ENCODE measurements around the gene LPGAT1.

Gene LPGAT1

DNA sequence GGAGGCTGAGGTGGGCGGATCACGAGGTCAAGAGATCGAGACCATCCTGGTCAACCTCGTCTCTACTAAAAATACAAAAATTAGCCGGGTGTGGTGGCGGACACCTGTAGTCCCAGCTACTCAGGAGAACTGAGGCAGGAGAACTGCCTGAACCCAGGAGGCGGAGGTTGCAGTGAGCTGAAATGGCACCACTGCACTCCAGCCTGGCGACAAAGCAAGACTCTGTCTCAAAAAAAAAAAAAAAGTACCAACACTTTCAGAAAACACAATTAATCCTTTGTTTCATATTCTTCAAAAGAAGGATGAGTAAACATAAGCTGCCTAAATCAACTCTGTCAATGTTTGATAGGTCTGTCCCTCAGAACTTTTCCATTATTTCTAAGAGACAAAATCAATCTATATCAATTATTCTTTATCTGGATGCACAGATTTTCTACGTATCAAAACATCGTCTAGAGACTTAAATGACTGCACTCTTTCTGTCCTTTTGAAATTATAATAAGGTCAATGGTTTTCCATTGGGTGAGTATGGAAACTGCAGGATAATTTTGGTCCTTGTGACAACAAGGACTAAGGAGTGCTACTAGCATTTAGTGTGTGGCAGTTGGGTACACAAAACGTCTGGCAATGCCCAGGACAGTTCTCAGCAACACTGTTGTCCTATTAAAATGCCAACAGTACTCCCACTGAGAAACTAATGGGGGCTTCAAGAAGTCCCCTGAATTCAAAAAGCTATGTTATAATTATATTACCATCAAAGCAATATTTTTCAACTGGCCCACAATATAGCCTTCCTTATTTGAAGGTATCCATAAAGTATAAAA is 40.7 kb downstream of the LPGAT1 start:
- TF ChIP-seq, protein P1, sequence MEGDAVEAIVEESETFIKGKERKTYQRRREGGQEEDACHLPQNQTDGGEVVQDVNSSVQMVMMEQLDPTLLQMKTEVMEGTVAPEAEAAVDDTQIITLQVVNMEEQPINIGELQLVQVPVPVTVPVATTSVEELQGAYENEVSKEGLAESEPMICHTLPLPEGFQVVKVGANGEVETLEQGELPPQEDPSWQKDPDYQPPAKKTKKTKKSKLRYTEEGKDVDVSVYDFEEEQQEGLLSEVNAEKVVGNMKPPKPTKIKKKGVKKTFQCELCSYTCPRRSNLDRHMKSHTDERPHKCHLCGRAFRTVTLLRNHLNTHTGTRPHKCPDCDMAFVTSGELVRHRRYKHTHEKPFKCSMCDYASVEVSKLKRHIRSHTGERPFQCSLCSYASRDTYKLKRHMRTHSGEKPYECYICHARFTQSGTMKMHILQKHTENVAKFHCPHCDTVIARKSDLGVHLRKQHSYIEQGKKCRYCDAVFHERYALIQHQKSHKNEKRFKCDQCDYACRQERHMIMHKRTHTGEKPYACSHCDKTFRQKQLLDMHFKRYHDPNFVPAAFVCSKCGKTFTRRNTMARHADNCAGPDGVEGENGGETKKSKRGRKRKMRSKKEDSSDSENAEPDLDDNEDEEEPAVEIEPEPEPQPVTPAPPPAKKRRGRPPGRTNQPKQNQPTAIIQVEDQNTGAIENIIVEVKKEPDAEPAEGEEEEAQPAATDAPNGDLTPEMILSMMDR (conservative IDR thresholded peaks at IDR 0.05; ENCODE audit: low read depth, low read length) = no peak
- no peak for DNase-seq (ENCODE audit: low read depth)
- no peak overlapping the region for H3K4me3 ChIP-seq (ENCODE audit: low read length)

DNA sequence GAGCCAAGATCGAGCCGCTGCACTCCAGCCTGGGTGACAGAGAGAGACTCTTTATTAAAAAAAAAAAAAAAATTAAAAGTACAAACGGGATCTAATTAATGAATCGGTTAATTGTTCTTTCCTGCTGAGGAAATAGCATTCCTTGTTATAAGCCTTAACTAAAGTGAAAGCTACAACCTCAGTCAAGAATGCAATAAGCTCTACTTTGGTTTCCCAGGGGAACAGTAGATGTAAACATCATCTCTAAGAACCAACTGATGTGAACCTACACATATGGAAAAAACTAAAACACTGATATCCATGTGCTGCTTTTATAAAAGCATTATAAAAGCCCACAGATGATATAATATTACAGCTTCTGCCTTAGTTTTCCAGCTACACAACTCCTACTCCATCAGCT is 41.9 kb downstream of the LPGAT1 start:
- TF ChIP-seq, protein P1 (conservative IDR thresholded peaks at IDR 0.05; ENCODE audit: low read depth, low read length) = no peak
- H3K4me3 ChIP-seq (ENCODE audit: low read length) = no peak overlapping the region
- DNase-seq (ENCODE audit: low read depth) = peak; percentile 79

DNA sequence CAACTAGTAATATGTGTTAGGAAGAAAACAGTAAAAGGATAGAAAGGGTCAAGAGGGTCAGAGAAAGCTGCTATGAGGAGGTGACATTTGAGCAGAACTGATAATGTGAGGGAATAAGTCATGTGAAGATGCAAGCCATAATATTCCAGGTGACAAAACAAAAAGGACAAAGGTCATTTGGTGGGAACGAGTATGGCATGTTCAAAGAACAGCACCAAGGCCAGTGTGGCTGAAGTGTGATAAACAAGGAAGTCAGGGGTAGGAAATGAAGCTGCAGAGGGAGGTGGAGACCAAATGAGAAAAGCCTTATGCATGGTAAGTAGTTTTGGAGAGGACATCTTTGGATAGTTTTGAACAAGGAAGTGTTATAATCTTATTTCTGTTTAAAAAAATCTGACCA is 46.7 kb downstream of the LPGAT1 start:
- TF ChIP-seq, protein P1 (conservative IDR thresholded peaks at IDR 0.05; ENCODE audit: low read depth, low read length) = no peak
- no peak overlapping the region for H3K4me3 ChIP-seq (ENCODE audit: low read length)
- no peak for DNase-seq (ENCODE audit: low read depth)

DNA sequence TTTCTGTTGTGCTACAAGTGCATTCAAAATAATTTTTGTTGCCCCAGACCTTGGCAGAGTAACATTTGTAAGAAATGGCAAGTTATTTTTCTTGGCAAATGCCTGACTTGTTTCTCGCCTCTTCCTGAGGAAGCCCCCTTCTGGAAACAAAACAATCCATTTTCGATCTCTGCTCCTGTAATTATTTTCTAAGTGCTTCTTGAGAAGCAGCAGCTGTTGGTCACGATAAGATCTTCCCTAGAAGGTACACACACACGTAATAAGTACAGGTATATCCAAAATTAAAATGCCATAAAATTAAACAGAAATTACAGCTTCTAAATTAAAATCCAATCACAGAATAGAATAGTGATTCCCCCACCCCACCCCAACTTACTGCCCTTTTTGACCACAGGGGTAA is 47.3 kb downstream of the LPGAT1 start:
- H3K4me3 ChIP-seq (ENCODE audit: low read length) = no peak overlapping the region
- DNase-seq (ENCODE audit: low read depth) = no peak
- TF ChIP-seq, protein P1 (conservative IDR thresholded peaks at IDR 0.05; ENCODE audit: low read depth, low read length) = no peak

DNA sequence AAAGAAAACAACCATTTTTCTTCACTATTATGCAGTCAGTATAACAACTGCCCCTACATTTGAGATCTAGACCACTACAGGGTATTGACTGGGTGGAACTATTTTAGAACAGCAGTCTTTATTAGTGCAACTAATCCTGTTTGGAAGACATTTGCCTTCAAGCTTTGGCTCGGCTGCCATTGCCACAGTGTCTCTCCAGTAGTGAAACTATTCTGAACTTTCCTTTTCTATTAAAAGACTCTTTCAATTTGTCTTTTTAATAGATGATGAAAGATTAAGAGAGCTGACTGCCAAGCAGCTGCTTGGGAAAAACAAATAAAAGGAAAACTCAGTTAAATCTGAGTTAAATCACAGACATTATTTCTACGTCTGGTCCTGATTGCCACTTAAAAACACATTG is 49.3 kb downstream of the LPGAT1 start:
- no peak overlapping the region for H3K4me3 ChIP-seq (ENCODE audit: low read length)
- DNase-seq (ENCODE audit: low read depth) = no peak

DNA sequence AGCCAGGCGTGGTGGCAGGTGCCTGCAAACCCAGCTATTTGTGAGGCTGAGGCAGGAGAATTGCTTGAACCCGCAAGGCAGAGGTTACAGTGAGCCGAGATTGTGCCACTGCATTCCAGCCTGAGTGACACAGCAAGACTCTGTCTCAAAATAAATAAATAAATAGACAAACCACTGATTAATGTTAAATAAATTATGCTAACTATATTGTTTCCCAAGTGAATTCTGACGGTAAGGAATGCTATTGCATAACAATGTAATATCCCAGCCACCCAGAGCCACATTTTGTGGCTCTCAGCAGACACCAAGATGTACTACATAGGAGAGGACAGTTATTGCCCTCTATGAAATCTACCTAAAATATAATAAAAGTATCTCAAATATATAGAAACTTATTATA is 55.4 kb downstream of the LPGAT1 start:
- TF ChIP-seq, protein P1 (conservative IDR thresholded peaks at IDR 0.05; ENCODE audit: low read depth, low read length) = no peak
- H3K4me3 ChIP-seq (ENCODE audit: low read length) = no peak overlapping the region
- no peak for DNase-seq (ENCODE audit: low read depth)

More for the DNA sequence above, 49.3 kb downstream of the LPGAT1 start:
- TF ChIP-seq, protein P1 (conservative IDR thresholded peaks at IDR 0.05; ENCODE audit: low read depth, low read length) = no peak

DNA sequence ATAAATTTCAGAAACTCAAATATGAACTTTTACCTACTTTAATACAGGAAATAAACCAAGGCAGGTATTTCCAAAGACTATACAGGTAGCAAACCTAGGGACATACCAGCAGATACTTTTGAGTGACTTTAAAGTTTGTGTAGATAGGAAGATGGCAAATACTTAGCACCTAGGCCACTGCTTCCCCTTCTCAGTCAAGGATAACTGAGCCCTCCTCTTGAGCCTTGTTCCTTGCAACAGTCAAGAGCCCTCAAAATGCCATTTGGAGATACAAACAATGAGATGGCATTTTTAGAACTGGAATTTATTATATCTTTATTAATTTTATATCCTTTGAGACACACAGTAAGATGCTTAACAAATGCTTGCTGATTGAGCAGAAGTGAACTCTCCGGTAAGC is 65.9 kb downstream of the LPGAT1 start:
- H3K4me3 ChIP-seq (ENCODE audit: low read length) = no peak overlapping the region
- DNase-seq (ENCODE audit: low read depth) = no peak
- TF ChIP-seq, protein P1 (conservative IDR thresholded peaks at IDR 0.05; ENCODE audit: low read depth, low read length) = no peak
